Kidney (tissue), 14 donors: Measurements from ENCODE around the gene PUDP. TPM values are rescaled to one million over a fixed set of nuclear protein-coding genes. Genes with fewer than 3 reads are reported as not detected.

Experiments
- DNase-seq, 5 donors: peaks; one replicate each; pipeline ENCODE4 v3.0.0-alpha.2; 2013 to 2020
- FAIRE-seq: peaks from 2 replicates; lab custom pipeline; 2012; peaks lifted over from hg19 to GRCh38; lab: Jason Lieb, UNC
- H3K27ac ChIP-seq, 2 donors: one replicate each; pipeline ENCODE4 v1.7.0; 2013; ENCODE audit warnings: low read depth in 2 of 2, low read length in 2 of 2, inconsistent platforms in 1 of 2
- H3K27me3 ChIP-seq: one replicate; pipeline ENCODE4 v1.7.1; 2013; ENCODE audit warnings: low read length, inconsistent platforms; ENCODE audit not compliant: control insufficient read depth, insufficient read depth
- H3K36me3 ChIP-seq, 3 donors: one replicate each; pipeline versions ENCODE4 v1.7.0 to v1.7.1; 2013; ENCODE audit warnings: low read length in 3 of 3, control low read depth in 1 of 3, inconsistent platforms in 1 of 3; ENCODE audit not compliant: insufficient read depth in 3 of 3, control insufficient read depth in 2 of 3
- H3K4me1 ChIP-seq, 3 donors: one replicate each; pipeline versions ENCODE4 v1.7.0 to v1.7.1; 2013; ENCODE audit warnings: low read length in 3 of 3, inconsistent platforms in 1 of 3, low read depth in 1 of 3; ENCODE audit not compliant: control insufficient read depth in 2 of 3, insufficient read depth in 2 of 3
- H3K4me3 ChIP-seq, 3 donors: one replicate each; pipeline versions ENCODE4 v1.7.0 to v1.8.1; 2013; ENCODE audit warnings: low read length in 3 of 3, control low read depth in 1 of 3, inconsistent platforms in 1 of 3
- H3K9ac ChIP-seq, 3 donors: one replicate each; pipeline versions ENCODE4 v1.7.0 to v1.7.1; 2013; ENCODE audit warnings: low read length in 3 of 3, control low read depth in 1 of 3, inconsistent platforms in 1 of 3
- H3K9me3 ChIP-seq, 3 donors: one replicate each; pipeline versions ENCODE4 v1.7.0 to v1.7.1; 2013; ENCODE audit warnings: low read length in 3 of 3, control low read depth in 1 of 3, inconsistent platforms in 1 of 3; ENCODE audit not compliant: control insufficient read depth in 2 of 3, insufficient read depth in 1 of 3
- intact Hi-C: fragments of 100-400 bp; cut with DNase I; formaldehyde crosslinking; loops from one replicate; pipeline ENCODE4 v1.11.1; 2022
- polyA plus RNA-seq: library from polyadenylated mRNA; stranded (reverse); fragments of 350-450 nt; fragmentation: Illumina TruSeq; extraction: RNeasy Lipid Tissue Mini Kit (QIAGEN cat#74804); gene quantifications from one replicate; pipeline ENCODE4 v1.2.3, GENCODE V29; 2014; ENCODE audit warnings: low read depth, low replicate concordance; ENCODE audit not compliant: insufficient read depth
- total RNA-seq: library from RNA; stranded (reverse); fragmentation: NEBNext Ultra II Directional; extraction: Animal tissue kit (Norgen Biotek cat#: 25700); gene quantifications from one replicate; pipeline ENCODE4 v1.2.1, GENCODE V29; 2021
- TF ChIP-seq, protein P1 (sequence below): IDR thresholded peaks from 3 replicates; pipeline ENCODE4 v1.5.1; 2012; ENCODE audit warnings: mild to moderate bottlenecking, moderate library complexity, borderline replicate concordance; ENCODE audit not compliant: insufficient read depth; ENCODE audit errors: extremely low read depth
- donor health status: control.
- donor health status: control.
- donor health status: control.
- donor health status: control.
- donor health status: control.
- donor health status: DM: yes; HTN: yes; CAD: no.
- donor health status: Normal renal cell carcinoma (clear cell type).

Gene PUDP
- total and polyA plus RNA-seq, 2 donors from 2014 or later, result 17.4 to 31.0 TPM

DNA sequence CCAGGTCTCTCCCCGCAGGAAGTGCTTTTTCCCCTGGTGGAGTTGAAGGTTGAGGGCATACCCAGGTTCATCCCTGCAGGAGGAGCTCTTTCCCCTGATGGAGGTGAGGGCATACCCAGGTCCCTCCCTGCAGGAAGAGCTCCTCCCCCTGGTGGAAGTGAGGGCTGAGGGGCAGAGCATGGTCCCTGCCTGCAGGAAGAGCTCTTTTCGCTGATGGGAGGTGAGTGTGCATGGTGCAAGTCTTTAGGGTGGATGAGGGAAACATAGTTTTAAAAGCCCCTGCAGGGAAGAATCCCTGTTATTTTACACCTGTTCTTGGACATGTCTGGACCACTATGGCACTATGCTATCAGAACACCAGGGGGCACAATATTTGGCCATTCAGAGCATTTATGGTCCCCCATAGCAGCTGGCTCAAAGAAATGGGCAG, 43.7 kb upstream of the PUDP start:
- Histone ChIP-seq H3K9ac (no peak overlapping the region), H3K27me3 (no peaks in the 10 kb centered on the region), H3K9me3 (no peaks in the 10 kb centered on the region), H3K27ac (no peak overlapping the region), H3K36me3 (no peaks in the 10 kb centered on the region), H3K4me1 (no peaks in the 10 kb centered on the region), H3K4me3 (no peak overlapping the region)
- DNase-seq (no peak), FAIRE-seq (no peak)
- intact Hi-C loops, result no loop called here
- TF ChIP-seq, protein P1, sequence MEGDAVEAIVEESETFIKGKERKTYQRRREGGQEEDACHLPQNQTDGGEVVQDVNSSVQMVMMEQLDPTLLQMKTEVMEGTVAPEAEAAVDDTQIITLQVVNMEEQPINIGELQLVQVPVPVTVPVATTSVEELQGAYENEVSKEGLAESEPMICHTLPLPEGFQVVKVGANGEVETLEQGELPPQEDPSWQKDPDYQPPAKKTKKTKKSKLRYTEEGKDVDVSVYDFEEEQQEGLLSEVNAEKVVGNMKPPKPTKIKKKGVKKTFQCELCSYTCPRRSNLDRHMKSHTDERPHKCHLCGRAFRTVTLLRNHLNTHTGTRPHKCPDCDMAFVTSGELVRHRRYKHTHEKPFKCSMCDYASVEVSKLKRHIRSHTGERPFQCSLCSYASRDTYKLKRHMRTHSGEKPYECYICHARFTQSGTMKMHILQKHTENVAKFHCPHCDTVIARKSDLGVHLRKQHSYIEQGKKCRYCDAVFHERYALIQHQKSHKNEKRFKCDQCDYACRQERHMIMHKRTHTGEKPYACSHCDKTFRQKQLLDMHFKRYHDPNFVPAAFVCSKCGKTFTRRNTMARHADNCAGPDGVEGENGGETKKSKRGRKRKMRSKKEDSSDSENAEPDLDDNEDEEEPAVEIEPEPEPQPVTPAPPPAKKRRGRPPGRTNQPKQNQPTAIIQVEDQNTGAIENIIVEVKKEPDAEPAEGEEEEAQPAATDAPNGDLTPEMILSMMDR, result no peak

DNA sequence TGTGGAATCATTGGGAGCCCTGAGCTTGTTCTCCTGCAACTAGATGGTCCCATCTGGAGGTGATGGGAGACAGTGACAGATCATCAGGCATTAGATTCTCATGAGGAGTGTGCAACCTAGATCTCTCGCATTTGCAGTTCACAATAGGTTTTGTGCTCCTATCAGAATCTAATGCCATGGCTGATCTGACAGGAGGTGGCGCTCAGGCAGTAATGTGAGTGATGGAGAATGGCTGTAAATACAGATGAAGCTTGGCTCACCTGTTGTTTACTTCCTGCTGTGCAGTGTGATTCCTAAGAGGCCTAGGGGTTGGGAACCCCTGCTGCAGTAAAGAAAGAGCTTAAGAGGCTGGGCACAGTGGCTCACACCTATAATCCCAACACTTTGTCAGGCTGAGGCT, 42.2 kb upstream of the PUDP start:
- Histone ChIP-seq H3K36me3 (no peaks in the 10 kb centered on the region), H3K4me1 (no peaks in the 10 kb centered on the region), H3K9me3 (no peaks in the 10 kb centered on the region), H3K9ac (no peak overlapping the region), H3K27ac (no peak overlapping the region), H3K27me3 (no peaks in the 10 kb centered on the region), H3K4me3 (no peak overlapping the region)
- no peak for DNase-seq
- TF ChIP-seq, protein P1, result no peak
- FAIRE-seq, result no peak
- intact Hi-C loops, result no loop called here

DNA sequence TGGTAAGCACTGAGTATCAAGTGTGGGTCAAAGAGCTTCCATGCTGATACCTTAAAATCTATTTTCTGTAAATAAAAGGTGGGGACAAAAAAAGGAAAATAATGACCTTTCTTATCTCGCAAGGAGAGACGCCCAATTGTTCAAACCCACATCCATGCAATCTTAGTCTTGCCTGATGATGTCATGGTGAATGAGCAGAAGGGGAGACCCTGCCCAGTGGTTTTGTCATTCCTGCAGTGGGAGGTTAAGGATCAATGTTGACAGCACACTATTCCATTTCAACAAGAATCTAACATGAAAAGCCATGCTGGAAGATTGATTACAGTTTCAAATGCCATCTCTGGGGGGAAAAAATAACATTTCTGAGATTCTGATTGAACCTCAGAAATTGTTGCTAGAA, 40.7 kb upstream of the PUDP start:
- Histone ChIP-seq H3K4me3 (no peak overlapping the region), H3K27ac (no peak overlapping the region), H3K36me3 (no peaks in the 10 kb centered on the region), H3K27me3 (no peaks in the 10 kb centered on the region), H3K4me1 (no peaks in the 10 kb centered on the region), H3K9ac (no peak overlapping the region), H3K9me3 (no peaks in the 10 kb centered on the region)
- FAIRE-seq, result no peak
- TF ChIP-seq, protein P1, result no peak
- intact Hi-C loops, result no loop called here
- DNase-seq, result no peak

DNA sequence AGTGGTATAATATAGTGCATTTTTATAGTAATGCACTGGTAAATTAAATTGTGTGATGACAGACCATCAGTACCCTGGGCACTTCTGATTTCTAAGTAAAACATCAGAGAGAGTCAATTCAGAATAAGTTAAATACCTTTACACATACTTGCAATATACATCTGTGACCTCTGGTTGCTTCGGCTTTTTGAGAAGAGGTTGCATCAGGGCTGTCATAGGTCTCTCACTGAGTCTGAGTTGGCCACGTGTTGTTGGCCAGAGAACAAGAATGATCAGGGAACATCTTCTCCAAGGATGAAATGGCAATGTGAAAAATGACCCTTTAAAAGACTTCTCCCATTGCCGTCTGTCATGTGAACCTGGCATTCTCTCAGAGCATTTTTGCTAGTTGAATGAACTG, 36.9 kb upstream of the PUDP start:
- Histone ChIP-seq H3K36me3 (no peaks in the 10 kb centered on the region), H3K9ac (no peak overlapping the region), H3K27me3 (no peaks in the 10 kb centered on the region), H3K27ac (no peak overlapping the region), H3K4me3 (no peak overlapping the region), H3K4me1 (no peaks in the 10 kb centered on the region), H3K9me3 (no peaks in the 10 kb centered on the region)
- intact Hi-C loops, result no loop called here
- FAIRE-seq, result no peak
- TF ChIP-seq, protein P1, result no peak
- DNase-seq, result no peak
